IMR-90 (cell line): ENCODE measurements around the gene TCOF1. TPM values are rescaled to one million over a fixed set of nuclear protein-coding genes. Genes with fewer than 3 reads are reported as not detected.

Source experiments
- ATAC-seq: fragments of 200-7000 bp; cut with Tn5 transposase; 2 replicates; pipeline ENCODE4 v1.9.1; 2020; ENCODE audit warnings: low read depth, mild to moderate bottlenecking, moderate library complexity
- BruUV-seq: library from RNA; stranded (reverse); fragments of 400-500 nt; replicated peaks from 2 replicates; lab custom pipeline; 2021; lab: Mats Ljungman, UMichigan
- CTCF ChIA-PET: fragments of 300-600 bp; formaldehyde crosslinking; extraction: SDS; loops from one replicate; lab custom pipeline; 2021; ENCODE audit warnings: antibody characterized with exemption; lab: Yijun Ruan, JAX
- POLR2A ChIA-PET: fragments of 300-600 bp; sonication (Branson Sonifier 250); formaldehyde crosslinking; loops from one replicate; lab custom pipeline; 2022; ENCODE audit warnings: antibody characterized with exemption; ENCODE audit not compliant: unreplicated experiment; lab: Charles Lee
- DNase-seq: peaks from one replicate; pipeline ENCODE4 v3.0.0; 2013
- H2AFZ ChIP-seq: replicated peaks from 2 replicates; pipeline ENCODE3; 2013; ENCODE audit warnings: low read length, mild to moderate bottlenecking; ENCODE audit not compliant: poor library complexity
- H2AK5ac ChIP-seq: 2 replicates; pipeline ENCODE4 v1.6.1; 2013; ENCODE audit warnings: low read depth, low read length, inconsistent platforms
- H2AK9ac ChIP-seq: replicated peaks from 2 replicates; pipeline ENCODE3; 2013; ENCODE audit warnings: mild to moderate bottlenecking, low read depth, low read length, moderate library complexity; ENCODE audit not compliant: poor library complexity
- H2BK120ac ChIP-seq: 2 replicates; pipeline ENCODE4 v1.6.1; 2013; ENCODE audit warnings: low read depth, low read length, inconsistent platforms
- H2BK15ac ChIP-seq: 3 replicates; pipeline ENCODE4 v1.6.1; 2013; ENCODE audit warnings: low read depth, low read length, inconsistent platforms
- H2BK20ac ChIP-seq: 2 replicates; pipeline ENCODE4 v1.6.1; 2013; ENCODE audit warnings: low read depth, mild to moderate bottlenecking, inconsistent platforms, low read length, moderate library complexity
- H2BK5ac ChIP-seq: 2 replicates; pipeline ENCODE4 v1.6.1; 2013; ENCODE audit warnings: mild to moderate bottlenecking, low read depth, low read length, inconsistent platforms; ENCODE audit not compliant: poor library complexity, severe bottlenecking
- H3K14ac ChIP-seq: replicated peaks from 2 replicates; pipeline ENCODE4 v1.6.1; 2013; ENCODE audit warnings: low read depth, low read length, inconsistent platforms
- H3K18ac ChIP-seq: 2 replicates; pipeline ENCODE4 v1.6.1; 2013; ENCODE audit warnings: low read depth, low read length, control low read depth
- H3K23ac ChIP-seq: 2 replicates; pipeline ENCODE4 v1.6.1; 2013; ENCODE audit warnings: low read depth, low read length, inconsistent platforms
- H3K27ac ChIP-seq: 2 replicates; pipeline ENCODE4 v1.5.1; 2013; ENCODE audit warnings: mild to moderate bottlenecking, control low read depth, low read length; ENCODE audit not compliant: insufficient read depth
- H3K27me3 ChIP-seq: 2 replicates; pipeline ENCODE4 v1.6.1; 2013; ENCODE audit warnings: low read length; ENCODE audit not compliant: control insufficient read depth, insufficient read depth
- H3K36me3 ChIP-seq: 2 replicates; pipeline ENCODE4 v1.6.1; 2013; ENCODE audit warnings: low read length, mixed read lengths; ENCODE audit not compliant: control insufficient read depth, insufficient read depth
- H3K4ac ChIP-seq: 2 replicates; pipeline ENCODE4 v1.6.1; 2013; ENCODE audit warnings: low read depth, low read length, inconsistent platforms
- H3K4me1 ChIP-seq: 2 replicates; pipeline ENCODE4 v1.6.1; 2013; ENCODE audit warnings: low read length, mixed read lengths; ENCODE audit not compliant: control insufficient read depth, insufficient read depth
- H3K4me2 ChIP-seq: 2 replicates; pipeline ENCODE4 v1.6.1; 2013; ENCODE audit warnings: low read depth, mild to moderate bottlenecking, control low read depth, low read length, moderate library complexity
- H3K4me3 ChIP-seq: 2 replicates; pipeline ENCODE4 v1.5.1; 2013; ENCODE audit warnings: low read depth, mild to moderate bottlenecking, control low read depth, low read length, moderate library complexity; ENCODE audit not compliant: insufficient read depth
- H3K56ac ChIP-seq: 2 replicates; pipeline ENCODE4 v1.6.1; 2013; ENCODE audit warnings: low read length, inconsistent platforms; ENCODE audit not compliant: insufficient read depth; ENCODE audit errors: extremely low read depth
- H3K79me1 ChIP-seq, 2 experiments: 2 replicates each; pipeline ENCODE4 v1.6.1; 2013; ENCODE audit warnings: low read length in 2 of 2, inconsistent platforms in 1 of 2, low read depth in 1 of 2
- H3K9ac ChIP-seq: 2 replicates; pipeline ENCODE4 v1.6.1; 2013; ENCODE audit warnings: low read depth, low read length, control low read depth
- H3K9me1 ChIP-seq: 2 replicates; pipeline ENCODE4 v1.6.1; 2013; ENCODE audit warnings: low read length, inconsistent platforms; ENCODE audit not compliant: insufficient read depth
- H3K9me3 ChIP-seq: 2 replicates; pipeline ENCODE4 v1.6.1; 2013; ENCODE audit warnings: low read length; ENCODE audit not compliant: control insufficient read depth, insufficient read depth
- H4K20me1 ChIP-seq: 2 replicates; pipeline ENCODE4 v1.6.1; 2013; ENCODE audit warnings: low read length, inconsistent platforms; ENCODE audit not compliant: insufficient read depth
- H4K5ac ChIP-seq: 2 replicates; pipeline ENCODE4 v1.6.1; 2013; ENCODE audit warnings: mild to moderate bottlenecking, low read depth, low read length, control low read depth
- H4K8ac ChIP-seq, 2 experiments: 2 replicates each; pipeline ENCODE4 v1.6.1; 2013; ENCODE audit warnings: low read depth in 2 of 2, low read length in 2 of 2, control low read depth in 1 of 2, inconsistent platforms in 1 of 2
- H4K91ac ChIP-seq: 2 replicates; pipeline ENCODE4 v1.6.1; 2013; ENCODE audit warnings: low read depth, low read length, inconsistent platforms; ENCODE audit not compliant: insufficient read depth
- BHLHE40 ChIP-seq: fragments of 150-350 bp; IDR thresholded peaks from 2 replicates; pipeline ENCODE4 v1.6.1; 2016; ENCODE audit warnings: mild to moderate bottlenecking, low read depth, low read length
- CHD1 ChIP-seq: IDR thresholded peaks from 2 replicates; pipeline ENCODE4 v1.6.1; 2012; ENCODE audit warnings: low read depth, low read length, improper control_type of control experiment
- CTCF ChIP-seq: conservative IDR thresholded peaks from 2 replicates; pipeline ENCODE4 v1.5.1; 2012; ENCODE audit warnings: mild to moderate bottlenecking, low read depth, low read length, improper control_type of control experiment
- FOS ChIP-seq: fragments of 150-350 bp; IDR thresholded peaks from 2 replicates; pipeline ENCODE4 v1.6.1; 2016; ENCODE audit warnings: low read depth, low read length
- MAFK ChIP-seq: IDR thresholded peaks from 2 replicates; pipeline ENCODE4 v1.6.1; 2012; ENCODE audit warnings: low read depth, low read length, improper control_type of control experiment
- MAZ ChIP-seq: IDR thresholded peaks from 2 replicates; pipeline ENCODE4 v1.6.1; 2012; ENCODE audit warnings: low read depth, mild to moderate bottlenecking, low read length, improper control_type of control experiment, moderate library complexity, borderline replicate concordance
- MXI1 ChIP-seq: IDR thresholded peaks from 2 replicates; pipeline ENCODE4 v1.6.1; 2012; ENCODE audit warnings: low read depth, mild to moderate bottlenecking, low read length, moderate library complexity, borderline replicate concordance
- NFE2L2 ChIP-seq: fragments of 150-350 bp; IDR thresholded peaks from 2 replicates; pipeline ENCODE4 v1.6.1; 2016; ENCODE audit warnings: low read depth, mild to moderate bottlenecking, low read length
- POLR2A ChIP-seq: IDR thresholded peaks from 2 replicates; pipeline ENCODE4 v1.6.1; 2012; ENCODE audit warnings: mild to moderate bottlenecking, low read depth, low read length
- RAD21 ChIP-seq: IDR thresholded peaks from 2 replicates; pipeline ENCODE4 v1.6.1; 2012; ENCODE audit warnings: low read length, improper control_type of control experiment
- RCOR1 ChIP-seq: IDR thresholded peaks from 2 replicates; pipeline ENCODE4 v1.6.1; 2012; ENCODE audit warnings: mild to moderate bottlenecking, low read length, improper control_type of control experiment; ENCODE audit not compliant: insufficient replicate concordance
- RFX5 ChIP-seq: IDR thresholded peaks from 2 replicates; pipeline ENCODE4 v1.8.0; 2012; ENCODE audit warnings: low read depth, mild to moderate bottlenecking, low read length, moderate library complexity
- SMC3 ChIP-seq: fragments of 150-350 bp; IDR thresholded peaks from 2 replicates; pipeline ENCODE4 v1.6.1; 2016; ENCODE audit warnings: low read depth, mild to moderate bottlenecking, antibody characterized with exemption, low read length, moderate library complexity
- USF2 ChIP-seq: fragments of 150-350 bp; IDR thresholded peaks from 2 replicates; pipeline ENCODE4 v1.6.1; 2017; ENCODE audit warnings: mild to moderate bottlenecking, antibody characterized with exemption, low read length, low read depth
- WGBS, 2 experiments: methylation state at CpG; one replicate each; pipeline versions ENCODE4 v1.1.5 to v1.1.7; 2013; ENCODE audit warnings: missing lambda C conversion rate in 2 of 2; ENCODE audit not compliant: insufficient read length in 1 of 2; ENCODE audit errors: extremely low coverage in 2 of 2; 5-methylcytosine and 5-hydroxymethylcytosine counted together
- dilution Hi-C: fragments of 300-500 bp; cut with HindIII; formaldehyde crosslinking; loops from one replicate; pipeline ENCODE4 v1.14.3; 2018; ENCODE audit warnings: low sequenced_read_pairs; ENCODE audit not compliant: unreplicated experiment
- in situ Hi-C: fragments of 300-500 bp; cut with MboI; formaldehyde crosslinking; loops from 3 replicates; pipeline ENCODE4 v1.14.3; 2019; ENCODE audit warnings: low sequenced_read_pairs, inconsistent platforms, mixed read lengths
- intact Hi-C: fragments of 100-400 bp; cut with micrococcal nuclease; formaldehyde crosslinking; loops from 2 replicates; pipeline ENCODE4 v1.10.0; 2022
- polyA plus RNA-seq, 3 experiments: library from polyadenylated mRNA; depleted of rRNA; stranded (reverse); fragments of >200 nt; gene quantifications; 2 replicates each; pipeline ENCODE4 v1.2.3, GENCODE V29; 2012; ENCODE audit warnings: low replicate concordance in 1 of 3
- total RNA-seq: library from RNA; depleted of rRNA; stranded (reverse); fragments of >200 nt; gene quantifications from 2 replicates; pipeline ENCODE4 v1.2.3, GENCODE V29; 2012

TCOF1 gene
- total and polyA plus RNA-seq, 2 of the 4 experiments (the other 2 are of a cell fraction): 18.2 to 19.7 TPM

GRCh38 chr5:150431574-150431973 lies 74.1 kb downstream of the TCOF1 start:
- no peak overlapping the region for H3K18ac ChIP-seq
- peak overlapping the region; percentile 14; the same call in 1 of the 2 replicates for H3K14ac ChIP-seq
- H4K91ac ChIP-seq: peak overlapping the region; percentile 41; the same call in 1 of the 2 replicates
- no CpG with 5 or more reads among the region's 4 CpGs for WGBS, 2 experiments
- intact Hi-C loops (loop anchor here (5.0 to 10.0 kb wide), 3 partner anchors 34 to 597 kb away; partner anchors contain the start of genes HMGXB3 and TIGD6), dilution Hi-C loops (no loop called here), in situ Hi-C loops (loop anchor here (10.0 to 25.0 kb wide), 3 partner anchors 167 to 794 kb away; no protein-coding TSS in a partner anchor)
- H3K36me3 ChIP-seq: no peaks in the 10 kb centered on the region
- H3K4me1 ChIP-seq: peaks cover 5% of the 10 kb centered on the region
- no peak overlapping the region for H2AK9ac ChIP-seq
- BruUV-seq: no TSS peak
- H3K4me3 ChIP-seq: no peak overlapping the region
- H2BK15ac ChIP-seq: no peak overlapping the region
- H2AFZ ChIP-seq: peak overlapping the region; percentile 16
- ChIA-PET CTCF (no interaction called here), POLR2A (no interaction called here)
- H3K23ac ChIP-seq: no peak overlapping the region
- H4K5ac ChIP-seq: no peak overlapping the region
- H3K9me3 ChIP-seq: no peaks in the 10 kb centered on the region
- H3K4ac ChIP-seq: peak overlapping the region; percentile 28
- no peak overlapping the region for H3K4me2 ChIP-seq
- H2BK120ac ChIP-seq: no peak overlapping the region; the same call in 1 of the 2 replicates
- no peak overlapping the region for H3K27ac ChIP-seq
- no peak overlapping the region for H2BK5ac ChIP-seq
- H2AK5ac ChIP-seq: no peak overlapping the region; the same call in 1 of the 2 replicates
- peaks cover 3% of the 10 kb centered on the region; the same call in 1 of the 2 replicates for H3K9me1 ChIP-seq
- ATAC-seq (no peak), DNase-seq (no peak)
- H3K9ac ChIP-seq: no peak overlapping the region
- no peaks in the 10 kb centered on the region for H3K27me3 ChIP-seq
- TF ChIP-seq RAD21: no peak
- no peak for TF ChIP-seq CTCF
- no peak for TF ChIP-seq RFX5
- TF ChIP-seq RCOR1: no peak
- TF ChIP-seq POLR2A: no peak
- no peak for TF ChIP-seq MXI1
- TF ChIP-seq NFE2L2: no peak
- TF ChIP-seq MAFK: no peak
- no peak for TF ChIP-seq MAZ
- no peak for TF ChIP-seq USF2
- TF ChIP-seq BHLHE40: no peak
- no peak for TF ChIP-seq FOS
- TF ChIP-seq SMC3: no peak
- TF ChIP-seq CHD1: no peak
- H3K79me1 ChIP-seq: no peaks in the 10 kb centered on the region
- H4K20me1 ChIP-seq: no peaks in the 10 kb centered on the region
- H2BK20ac ChIP-seq: peak overlapping the region; percentile 37; the same call in 1 of the 2 replicates
- H4K8ac ChIP-seq: peak overlapping the region in 1 of 2 experiments; percentile 39; a peak in 1 of 4 replicates
- H3K56ac ChIP-seq: no peak overlapping the region
